GM19035 (cell line): ENCODE data around the gene IMPG2.

Experiments
- ATAC-seq: cut with Tn5 transposase; IDR thresholded peaks from one replicate; pipeline ENCODE4 v1.9.1; 2021; ENCODE audit not compliant: unreplicated experiment

IMPG2 gene

GRCh38 chr3:101278727-101279126, 41.6 kb downstream of the IMPG2 start:
- ATAC-seq, result no peak

GRCh38 chr3:101273608-101274007, 46.8 kb downstream of the IMPG2 start:
- no peak for ATAC-seq

DNA sequence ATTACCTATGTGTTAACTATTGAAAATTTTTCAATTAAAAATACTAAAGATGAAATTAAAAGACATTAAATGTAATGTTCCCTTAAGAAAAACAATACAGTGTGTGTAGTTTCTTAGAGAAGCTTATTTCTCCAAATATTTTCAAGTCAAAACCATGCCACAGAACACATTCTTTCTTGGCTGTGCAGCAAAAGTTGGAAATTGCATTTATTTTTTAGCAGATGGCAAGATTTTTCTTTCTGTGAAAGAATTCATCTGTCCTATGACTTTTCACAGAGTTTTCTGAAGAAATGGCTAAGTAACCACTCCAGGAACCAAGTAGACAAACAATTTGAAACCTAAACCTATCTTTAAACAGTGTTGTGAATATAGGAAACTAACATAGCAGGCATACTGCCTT, 47.2 kb downstream of the IMPG2 start:
- no peak for ATAC-seq

GRCh38 chr3:101271728-101272127, 48.6 kb downstream of the IMPG2 start:
- no peak for ATAC-seq

GRCh38 chr3:101270149-101270548, 50.2 kb downstream of the IMPG2 start:
- ATAC-seq, result no peak

GRCh38 chr3:101268971-101269671, 51.3 kb downstream of the IMPG2 start:
- ATAC-seq, result no peak

GRCh38 chr3:101268141-101268540, 52.2 kb downstream of the IMPG2 start:
- ATAC-seq, result no peak

GRCh38 chr3:101266566-101266965, 53.8 kb downstream of the IMPG2 start:
- no peak for ATAC-seq

DNA sequence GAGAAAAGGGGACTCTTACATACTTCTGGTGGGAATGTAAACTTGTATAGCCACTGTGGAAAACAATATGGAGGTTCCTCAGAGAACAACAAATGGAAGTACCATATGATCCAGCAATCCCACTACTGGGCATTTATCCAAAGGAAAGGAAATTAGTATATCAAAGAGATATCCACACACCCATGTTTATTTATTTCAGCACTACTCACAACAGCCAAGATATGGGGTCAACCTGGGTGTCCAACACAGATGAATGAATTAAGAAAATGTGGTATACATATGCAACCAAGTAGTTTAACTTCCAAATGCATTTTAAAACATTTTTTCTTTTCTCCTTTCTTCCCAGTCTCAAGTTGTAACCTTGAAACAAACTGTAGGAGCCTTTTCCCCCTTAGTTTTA, 54.3 kb downstream of the IMPG2 start:
- ATAC-seq, result no peak

DNA sequence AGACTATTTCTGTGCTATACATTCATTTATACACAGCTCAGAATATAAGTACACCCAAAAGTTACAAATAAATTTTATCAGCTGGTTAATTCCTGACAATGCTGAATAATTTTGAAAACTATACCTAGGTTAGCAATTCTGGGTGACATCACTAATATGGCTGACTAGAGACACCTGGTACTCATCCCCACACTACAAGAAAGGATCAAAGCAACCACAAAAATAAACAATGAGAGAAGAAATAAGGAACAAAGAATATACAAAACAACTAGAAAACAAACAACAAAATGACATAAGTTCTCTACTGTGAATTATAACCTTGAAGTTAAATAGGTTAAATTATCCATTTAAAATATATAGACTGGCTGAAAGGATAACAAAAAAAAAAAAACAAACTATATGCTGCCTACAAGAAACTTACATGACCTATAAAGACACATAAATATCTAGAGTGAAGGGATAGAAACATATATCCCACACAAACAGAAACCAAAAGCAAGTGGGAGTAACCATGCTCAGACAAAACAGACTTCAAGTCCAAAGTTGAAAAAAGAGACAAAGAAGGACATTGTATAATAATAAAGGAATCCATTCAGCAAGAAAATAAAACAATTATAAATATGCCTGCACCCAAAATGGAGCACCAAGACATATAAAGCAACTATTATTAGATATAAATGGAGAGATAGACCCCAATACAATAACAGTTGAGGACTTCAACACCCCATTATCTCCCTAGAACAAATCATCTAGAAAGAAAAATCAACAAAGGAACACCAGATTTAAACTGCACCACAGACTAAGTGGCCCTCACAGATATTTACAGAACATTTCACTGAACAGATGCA, 57.8 kb downstream of the IMPG2 start:
- ATAC-seq, result peak; percentile 80

GRCh38 chr3:101261506-101261905, 58.9 kb downstream of the IMPG2 start:
- no peak for ATAC-seq

- no peak for ATAC-seq
These were observed 60.7 kb downstream of the IMPG2 start for GRCh38 chr3:101259485-101260341.

- no peak for ATAC-seq
These were observed 63.9 kb downstream of the IMPG2 start for GRCh38 chr3:101256511-101256910.

GRCh38 chr3:101255441-101255840, 64.9 kb downstream of the IMPG2 start:
- ATAC-seq, result no peak

GRCh38 chr3:101253396-101253795, 67.0 kb downstream of the IMPG2 start:
- no peak for ATAC-seq

DNA sequence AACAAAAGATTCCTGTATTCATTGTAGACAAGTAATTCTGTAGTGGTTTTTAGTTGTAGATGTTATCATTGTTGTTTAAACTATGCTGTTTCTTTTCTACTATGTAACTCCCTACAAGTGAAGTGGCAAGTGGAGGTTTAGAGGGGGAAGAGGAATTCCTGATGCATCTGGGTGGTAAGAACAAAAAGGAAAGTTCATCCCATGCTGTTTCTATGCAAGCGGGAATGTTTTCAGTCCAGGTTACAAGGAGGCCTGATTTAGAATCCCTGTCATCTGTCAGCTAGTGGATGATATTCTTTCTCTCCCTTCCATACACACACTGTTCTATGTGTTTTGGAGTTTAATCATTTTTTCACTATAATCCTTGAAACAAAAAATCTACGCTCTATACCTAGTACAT, 67.4 kb downstream of the IMPG2 start:
- no peak for ATAC-seq

- no peak for ATAC-seq
These were observed 68.1 kb downstream of the IMPG2 start for GRCh38 chr3:101252307-101252706.

- no peak for ATAC-seq
These were observed 68.9 kb downstream of the IMPG2 start for GRCh38 chr3:101251441-101251840.

DNA sequence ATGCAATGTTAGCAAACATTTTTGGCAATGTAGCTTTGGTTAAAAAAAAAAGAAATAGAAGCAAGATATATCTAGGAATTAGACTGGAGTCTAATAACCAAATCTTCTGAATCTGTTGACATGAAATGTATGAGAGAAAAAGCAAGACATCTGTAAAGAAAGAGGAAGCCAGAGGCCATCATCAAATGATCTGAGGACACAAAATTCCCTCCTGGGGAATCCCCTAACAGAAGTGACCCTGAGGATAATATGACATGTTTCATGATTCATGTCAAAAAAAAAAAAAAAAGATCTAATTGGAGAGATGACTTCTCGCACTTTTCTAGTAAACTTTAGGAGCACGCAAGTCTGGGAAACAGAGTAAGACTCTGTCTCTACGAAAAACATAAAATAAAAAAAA, 70.9 kb downstream of the IMPG2 start:
- no peak for ATAC-seq

DNA sequence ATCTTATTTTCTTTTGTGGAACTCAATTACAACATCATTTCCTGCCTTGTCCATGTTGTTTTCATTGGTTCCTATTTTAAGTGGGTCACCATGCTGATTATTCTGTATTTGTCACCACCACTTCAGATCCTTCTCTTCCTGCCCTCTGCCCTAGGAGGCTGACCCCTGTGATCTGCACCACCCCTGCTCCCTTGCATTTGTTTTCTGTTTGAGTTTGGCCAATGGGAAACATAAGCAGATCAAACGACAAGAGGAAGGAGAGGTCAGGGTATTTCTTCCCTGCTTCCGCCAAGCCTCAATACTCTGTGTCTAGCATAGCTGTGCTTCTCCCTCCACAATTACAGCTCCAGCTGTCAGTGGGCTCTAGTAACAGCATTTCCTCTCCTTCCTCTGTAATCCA, 71.6 kb downstream of the IMPG2 start:
- ATAC-seq, result no peak

- ATAC-seq, result no peak
These were observed 76.2 kb downstream of the IMPG2 start for GRCh38 chr3:101244212-101244575.
